H9 (cell line): ENCODE data around the gene TXLNB. TPM values are rescaled to one million over a fixed set of nuclear protein-coding genes. Genes with fewer than 3 reads are reported as not detected.

Experiments
- DNase-seq: peaks from one replicate; pipeline ENCODE4 v3.0.0-alpha.2; 2017
- H2AFZ ChIP-seq: one replicate; pipeline ENCODE4 v1.6.1; 2013; ENCODE audit warnings: mild to moderate bottlenecking, low read length, control low read depth, moderate library complexity
- H2AK5ac ChIP-seq: 2 replicates; pipeline ENCODE4 v1.6.1; 2013; ENCODE audit warnings: low read length, control low read depth, mixed read lengths; ENCODE audit not compliant: insufficient read length
- H2BK120ac ChIP-seq: one replicate; pipeline ENCODE4 v1.6.1; 2013; ENCODE audit warnings: low read depth, mild to moderate bottlenecking, low read length, control low read depth, inconsistent platforms; ENCODE audit not compliant: poor library complexity, severe bottlenecking
- H2BK12ac ChIP-seq: 2 replicates; pipeline ENCODE4 v1.6.1; 2013; ENCODE audit warnings: low read length, control low read depth, mixed read lengths, low read depth; ENCODE audit not compliant: insufficient read length
- H2BK15ac ChIP-seq: 2 replicates; pipeline ENCODE4 v1.6.1; 2013; ENCODE audit warnings: low read depth, low read length, control low read depth
- H2BK20ac ChIP-seq: one replicate; pipeline ENCODE4 v1.6.1; 2013; ENCODE audit warnings: low read depth, mild to moderate bottlenecking, low read length, control low read depth, inconsistent platforms; ENCODE audit not compliant: poor library complexity, severe bottlenecking
- H2BK5ac ChIP-seq: 2 replicates; pipeline ENCODE4 v1.6.1; 2013; ENCODE audit warnings: low read length, control low read depth, mixed read lengths; ENCODE audit not compliant: insufficient read length
- H3K14ac ChIP-seq: 2 replicates; pipeline ENCODE4 v1.6.1; 2013; ENCODE audit warnings: low read length, control low read depth; ENCODE audit not compliant: insufficient read depth
- H3K18ac ChIP-seq: 2 replicates; pipeline ENCODE4 v1.6.1; 2013; ENCODE audit warnings: low read depth, mild to moderate bottlenecking, mixed read lengths, low read length, control low read depth; ENCODE audit not compliant: insufficient read length
- H3K23ac ChIP-seq: 2 replicates; pipeline ENCODE4 v1.6.1; 2013; ENCODE audit warnings: low read length, control low read depth, mixed read lengths, low read depth; ENCODE audit not compliant: insufficient read length
- H3K23me2 ChIP-seq: 2 replicates; pipeline ENCODE4 v1.6.1; 2013; ENCODE audit warnings: low read depth, mild to moderate bottlenecking, mixed read lengths, low read length, control low read depth; ENCODE audit not compliant: insufficient read length, poor library complexity, severe bottlenecking
- H3K27ac ChIP-seq: 2 replicates; pipeline ENCODE4 v1.5.1; 2013; ENCODE audit warnings: low read length, control low read depth, mixed read lengths, low read depth; ENCODE audit not compliant: insufficient read length
- H3K27me3 ChIP-seq: 2 replicates; pipeline ENCODE4 v1.6.1; 2013; ENCODE audit warnings: low read length, control low read depth, inconsistent platforms; ENCODE audit not compliant: insufficient read depth
- H3K4ac ChIP-seq: 2 replicates; pipeline ENCODE4 v1.6.1; 2013; ENCODE audit warnings: low read depth, mild to moderate bottlenecking, control low read depth, inconsistent platforms, low read length, moderate library complexity
- H3K4me1 ChIP-seq: 2 replicates; pipeline ENCODE4 v1.6.1; 2013; ENCODE audit warnings: low read length, control low read depth, inconsistent platforms; ENCODE audit not compliant: insufficient read depth
- H3K4me2 ChIP-seq: 2 replicates; pipeline ENCODE4 v1.6.1; 2013; ENCODE audit warnings: low read length, control low read depth, mixed read lengths; ENCODE audit not compliant: insufficient read length, insufficient read depth
- H3K56ac ChIP-seq: 2 replicates; pipeline ENCODE4 v1.6.1; 2013; ENCODE audit warnings: low read depth, mild to moderate bottlenecking, mixed read lengths, low read length, control low read depth; ENCODE audit not compliant: insufficient read length
- H3K79me1 ChIP-seq: 2 replicates; pipeline ENCODE4 v1.6.1; 2013; ENCODE audit warnings: low read depth, mild to moderate bottlenecking, moderate library complexity, low read length, control low read depth, inconsistent platforms; ENCODE audit not compliant: insufficient read depth, poor library complexity, severe bottlenecking
- H3K79me2 ChIP-seq: 2 replicates; pipeline ENCODE4 v1.6.1; 2013; ENCODE audit warnings: low read length, control low read depth, inconsistent platforms; ENCODE audit not compliant: insufficient read depth
- H3K9ac ChIP-seq: 2 replicates; pipeline ENCODE4 v1.6.1; 2013; ENCODE audit warnings: low read length, control low read depth, mixed read lengths; ENCODE audit not compliant: insufficient read length; ENCODE audit errors: extremely low read depth
- H3K9me3 ChIP-seq: one replicate; pipeline ENCODE4 v1.6.1; 2013; ENCODE audit warnings: low read depth, low read length, inconsistent platforms; ENCODE audit not compliant: control insufficient read depth
- H3T11ph ChIP-seq: one replicate; pipeline ENCODE4 v1.6.1; 2013; ENCODE audit warnings: mild to moderate bottlenecking, low read length, control low read depth, inconsistent platforms
- H4K20me1 ChIP-seq: one replicate; pipeline ENCODE4 v1.6.1; 2013; ENCODE audit not compliant: control insufficient read depth, insufficient read length, insufficient read depth
- H4K5ac ChIP-seq: 2 replicates; pipeline ENCODE4 v1.6.1; 2013; ENCODE audit warnings: low read depth, mild to moderate bottlenecking, mixed read lengths, low read length, control low read depth; ENCODE audit not compliant: insufficient read length
- H4K8ac ChIP-seq: replicated peaks from 2 replicates; pipeline ENCODE4 v1.6.1; 2013; ENCODE audit warnings: low read length, control low read depth, mixed read lengths, low read depth; ENCODE audit not compliant: insufficient read length
- H4K91ac ChIP-seq: 2 replicates; pipeline ENCODE4 v1.6.1; 2013; ENCODE audit warnings: low read depth, mild to moderate bottlenecking, moderate library complexity, mixed read lengths, low read length, control low read depth; ENCODE audit not compliant: insufficient read length
- H3K27ac Mint-ChIP-seq, 3 experiments: 2 replicates in 2 of 3; 3 replicates in 1 of 3; pipeline ENCODE4 v1.8.0; 2020 to 2021; ENCODE audit warnings: mixed read lengths in 3 of 3, mild to moderate bottlenecking in 1 of 3, moderate library complexity in 1 of 3
- H3K27me3 Mint-ChIP-seq: 2 replicates; pipeline ENCODE4 v1.8.0; 2021; ENCODE audit warnings: low read depth, mild to moderate bottlenecking, moderate library complexity, mixed read lengths
- H3K36me3 Mint-ChIP-seq, 3 experiments: 2 replicates in 2 of 3; 3 replicates in 1 of 3; pipeline ENCODE4 v1.8.0; 2020 to 2021; ENCODE audit warnings: low read depth in 3 of 3, mixed read lengths in 3 of 3; ENCODE audit not compliant: insufficient read depth in 1 of 3
- H3K4me1 Mint-ChIP-seq, 2 experiments: 2 replicates each; pipeline ENCODE4 v1.8.0; 2020; ENCODE audit warnings: mixed read lengths in 2 of 2
- H3K4me3 Mint-ChIP-seq, 2 experiments: 2 replicates in 1 of 2; 3 replicates in 1 of 2; pipeline ENCODE4 v1.8.0; 2020 to 2021; ENCODE audit warnings: mild to moderate bottlenecking in 2 of 2, mixed read lengths in 2 of 2, moderate library complexity in 1 of 2
- H3K9me3 Mint-ChIP-seq, 2 experiments: 2 replicates in 1 of 2; 3 replicates in 1 of 2; pipeline ENCODE4 v1.8.0; 2020; ENCODE audit warnings: mild to moderate bottlenecking in 2 of 2, mixed read lengths in 2 of 2, moderate library complexity in 1 of 2
- WGBS: extraction: QIAGEN DNeasy Blood & Tissue Kit; methylation state at CpG from one replicate; pipeline ENCODE4 v1.1.7; 2013; ENCODE audit warnings: missing lambda C conversion rate, low lambda C conversion rate, mixed read lengths; ENCODE audit not compliant: insufficient read length; ENCODE audit errors: extremely low coverage; 5-methylcytosine and 5-hydroxymethylcytosine counted together
- total RNA-seq: library from RNA; stranded (reverse); gene quantifications from 2 replicates; pipeline ENCODE4 v1.2.1, GENCODE V29; 2021
- TF ChIP-seq, protein P1 (sequence below): fragments of 200-600 bp; sonication (generic); conservative IDR thresholded peaks from 3 replicates; pipeline ENCODE4 v1.8.0; 2021; ENCODE audit warnings: antibody characterized with exemption, mild to moderate bottlenecking

TXLNB gene
- total RNA-seq, 1 experiment from 2014 or later: 0.04 TPM

DNA sequence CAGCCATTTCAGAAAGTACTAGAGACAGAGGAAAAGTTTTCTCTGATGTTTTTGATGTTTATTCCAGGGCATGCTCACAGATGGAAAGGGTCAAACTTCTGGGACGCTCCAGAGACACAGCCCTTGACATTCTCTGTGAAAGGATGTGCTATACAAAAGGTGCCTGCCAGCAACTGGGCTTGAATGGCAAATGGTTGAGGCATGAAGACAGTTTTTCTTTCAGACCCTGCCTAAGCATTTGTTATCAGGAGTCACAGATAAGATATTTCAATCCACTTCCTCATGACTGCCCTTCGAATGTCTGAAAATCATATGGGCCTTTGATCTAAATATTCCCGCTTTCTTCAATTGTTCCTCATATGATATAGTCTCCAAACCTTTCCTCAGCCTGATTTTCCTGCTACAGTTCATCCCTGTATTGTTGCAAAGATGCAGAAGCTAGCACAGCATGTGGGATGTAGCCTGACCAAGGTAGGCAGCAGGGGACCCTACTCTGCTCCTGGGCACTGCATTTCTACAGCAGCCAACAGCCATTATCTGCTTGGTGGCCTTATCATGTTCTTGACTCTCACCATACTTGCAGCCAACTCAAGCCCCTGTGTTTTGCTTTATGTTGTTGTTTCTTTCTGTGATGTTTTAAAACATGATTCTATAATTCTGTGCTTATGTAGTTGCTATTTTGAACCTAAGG is 14.6 kb upstream of the TXLNB start:
- no peak overlapping the region for H3K9ac ChIP-seq
- Mint-ChIP-seq H3K27ac (no peak overlapping the region), H3K27me3 (no peaks in the 10 kb centered on the region), H3K36me3 (no peaks in the 10 kb centered on the region), H3K9me3 (no peaks in the 10 kb centered on the region), H3K4me3 (no peak overlapping the region), H3K4me1 (peaks cover 23 to 24% of the 10 kb centered on the region in 2 experiments)
- H3K27me3 ChIP-seq: no peaks in the 10 kb centered on the region
- H4K91ac ChIP-seq: no peak overlapping the region
- H3K18ac ChIP-seq: no peak overlapping the region
- peaks cover 4% of the 10 kb centered on the region; the same call in 1 of the 2 replicates for H3K4me1 ChIP-seq
- H2BK5ac ChIP-seq: no peak overlapping the region
- no peak overlapping the region for H2BK20ac ChIP-seq
- no peak overlapping the region for H3K14ac ChIP-seq
- H3T11ph ChIP-seq: no peak overlapping the region
- no peak overlapping the region for H2BK12ac ChIP-seq
- no peaks in the 10 kb centered on the region for H3K9me3 ChIP-seq
- no peak overlapping the region for H3K4ac ChIP-seq
- no peak for DNase-seq
- H3K23ac ChIP-seq: no peak overlapping the region
- no peaks in the 10 kb centered on the region for H4K20me1 ChIP-seq
- TF ChIP-seq, protein P1, sequence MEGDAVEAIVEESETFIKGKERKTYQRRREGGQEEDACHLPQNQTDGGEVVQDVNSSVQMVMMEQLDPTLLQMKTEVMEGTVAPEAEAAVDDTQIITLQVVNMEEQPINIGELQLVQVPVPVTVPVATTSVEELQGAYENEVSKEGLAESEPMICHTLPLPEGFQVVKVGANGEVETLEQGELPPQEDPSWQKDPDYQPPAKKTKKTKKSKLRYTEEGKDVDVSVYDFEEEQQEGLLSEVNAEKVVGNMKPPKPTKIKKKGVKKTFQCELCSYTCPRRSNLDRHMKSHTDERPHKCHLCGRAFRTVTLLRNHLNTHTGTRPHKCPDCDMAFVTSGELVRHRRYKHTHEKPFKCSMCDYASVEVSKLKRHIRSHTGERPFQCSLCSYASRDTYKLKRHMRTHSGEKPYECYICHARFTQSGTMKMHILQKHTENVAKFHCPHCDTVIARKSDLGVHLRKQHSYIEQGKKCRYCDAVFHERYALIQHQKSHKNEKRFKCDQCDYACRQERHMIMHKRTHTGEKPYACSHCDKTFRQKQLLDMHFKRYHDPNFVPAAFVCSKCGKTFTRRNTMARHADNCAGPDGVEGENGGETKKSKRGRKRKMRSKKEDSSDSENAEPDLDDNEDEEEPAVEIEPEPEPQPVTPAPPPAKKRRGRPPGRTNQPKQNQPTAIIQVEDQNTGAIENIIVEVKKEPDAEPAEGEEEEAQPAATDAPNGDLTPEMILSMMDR: no peak
- no peak overlapping the region for H3K56ac ChIP-seq
- no peaks in the 10 kb centered on the region for H3K23me2 ChIP-seq
- no peak overlapping the region for H2AFZ ChIP-seq
- no peaks in the 10 kb centered on the region for H3K79me2 ChIP-seq
- no peak overlapping the region for H2BK15ac ChIP-seq
- no peaks in the 10 kb centered on the region for H3K79me1 ChIP-seq
- no CpG with 5 or more reads among the region's 3 CpGs for WGBS
- no peak overlapping the region for H4K8ac ChIP-seq
- no peak overlapping the region for H2AK5ac ChIP-seq
- H3K27ac ChIP-seq: no peak overlapping the region
- H4K5ac ChIP-seq: no peak overlapping the region
- no peak overlapping the region for H2BK120ac ChIP-seq
- no peak overlapping the region for H3K4me2 ChIP-seq
